Measurements from ENCODE around the gene CHD6. TPM values are rescaled to one million over a fixed set of nuclear protein-coding genes. Genes with fewer than 3 reads are reported as not detected.
A peak's percentile ranks its signal among the peaks of the same experiment; 100 is the strongest.

CHD6 gene
- total and polyA plus RNA-seq, 2 of the 13 experiments (the other 11 are each of a cell fraction or from before 2014, with no cell fraction given) = 14.4 to 52.0 TPM

DNA sequence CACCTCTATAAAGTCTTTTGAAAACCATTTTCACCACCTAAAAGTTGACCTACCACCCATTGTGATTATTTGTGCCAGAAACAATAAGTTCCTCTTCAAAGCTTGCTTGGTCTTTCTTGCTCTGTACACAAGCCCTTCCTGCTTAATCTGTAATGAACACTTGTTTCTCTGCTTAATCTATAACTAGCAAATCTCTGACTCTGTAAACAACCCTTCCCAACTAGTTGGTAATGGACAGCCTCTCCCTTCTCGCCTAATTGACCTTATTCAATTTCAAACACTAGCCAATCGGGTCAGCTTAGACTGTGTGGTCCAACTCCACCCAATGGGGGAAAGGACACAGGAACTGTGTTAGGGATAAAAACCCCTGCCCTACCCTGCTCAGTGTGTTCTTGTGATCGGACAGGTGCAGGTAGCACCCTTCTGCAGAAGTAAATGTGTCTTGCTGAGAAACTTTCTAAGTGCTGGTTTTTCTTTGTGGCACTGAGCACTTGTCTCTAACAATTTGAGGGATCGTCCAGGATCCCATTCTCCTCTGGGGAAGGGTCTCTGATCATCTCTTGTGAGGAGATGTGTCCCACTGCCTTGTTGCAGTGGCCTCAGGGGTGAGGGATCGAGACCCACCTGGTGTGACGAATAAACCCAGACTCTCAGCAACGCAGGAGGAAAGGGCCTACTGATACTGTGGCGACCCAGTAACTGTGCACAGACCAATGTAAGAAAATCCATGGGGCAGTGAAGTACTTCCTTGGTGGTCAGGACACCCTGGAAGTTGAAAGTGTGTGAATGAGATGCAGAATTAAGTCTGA is 23.5 kb downstream of the CHD6 start (continued):
- TF ChIP-seq, protein P1, sequence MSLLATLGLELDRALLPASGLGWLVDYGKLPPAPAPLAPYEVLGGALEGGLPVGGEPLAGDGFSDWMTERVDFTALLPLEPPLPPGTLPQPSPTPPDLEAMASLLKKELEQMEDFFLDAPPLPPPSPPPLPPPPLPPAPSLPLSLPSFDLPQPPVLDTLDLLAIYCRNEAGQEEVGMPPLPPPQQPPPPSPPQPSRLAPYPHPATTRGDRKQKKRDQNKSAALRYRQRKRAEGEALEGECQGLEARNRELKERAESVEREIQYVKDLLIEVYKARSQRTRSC (CRISPR knock-in tag; IDR thresholded peaks at IDR 0.05; ENCODE audit: low read depth) = no peak
- TF ChIP-seq ZNF317 (CRISPR knock-in tag; IDR thresholded peaks at IDR 0.05) = 0 out of 2 replicates have a peak, but pooled peaks have one; percentile 50
- TF ChIP-seq, protein P2, sequence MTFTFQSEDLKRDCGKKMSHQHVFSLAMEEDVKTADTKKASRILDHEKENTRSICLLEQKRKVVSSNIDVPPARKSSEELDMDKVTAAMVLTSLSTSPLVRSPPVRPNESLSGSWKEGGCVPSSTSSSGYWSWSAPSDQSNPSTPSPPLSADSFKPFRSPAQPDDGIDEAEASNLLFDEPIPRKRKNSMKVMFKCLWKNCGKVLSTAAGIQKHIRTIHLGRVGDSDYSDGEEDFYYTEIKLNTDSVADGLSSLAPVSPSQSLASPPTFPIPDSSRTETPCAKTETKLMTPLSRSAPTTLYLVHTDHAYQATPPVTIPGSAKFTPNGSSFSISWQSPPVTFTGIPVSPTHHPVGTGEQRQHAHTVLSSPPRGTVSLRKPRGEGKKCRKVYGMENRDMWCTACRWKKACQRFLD (CRISPR knock-in tag; IDR thresholded peaks at IDR 0.05; ENCODE audit: borderline replicate concordance) = no peak
- TF ChIP-seq GFI1 (CRISPR knock-in tag; IDR thresholded peaks at IDR 0.05; ENCODE audit: borderline replicate concordance) = peak; percentile 99
- no peak for TF ChIP-seq TEAD2 (CRISPR knock-in tag; IDR thresholded peaks at IDR 0.05)
- TF ChIP-seq HNF4A (CRISPR knock-in tag; IDR thresholded peaks at IDR 0.05) = peak; percentile 40; the same call in 1 of the 2 replicates
- no peak for TF ChIP-seq MZF1 (CRISPR knock-in tag; IDR thresholded peaks at IDR 0.05; ENCODE audit: borderline replicate concordance)
- no peak for TF ChIP-seq CBFB (CRISPR knock-in tag; IDR thresholded peaks at IDR 0.05)
- TF ChIP-seq ZNF333 (CRISPR knock-in tag; IDR thresholded peaks at IDR 0.05; ENCODE audit: borderline replicate concordance) = no peak
- TF ChIP-seq, protein P3, sequence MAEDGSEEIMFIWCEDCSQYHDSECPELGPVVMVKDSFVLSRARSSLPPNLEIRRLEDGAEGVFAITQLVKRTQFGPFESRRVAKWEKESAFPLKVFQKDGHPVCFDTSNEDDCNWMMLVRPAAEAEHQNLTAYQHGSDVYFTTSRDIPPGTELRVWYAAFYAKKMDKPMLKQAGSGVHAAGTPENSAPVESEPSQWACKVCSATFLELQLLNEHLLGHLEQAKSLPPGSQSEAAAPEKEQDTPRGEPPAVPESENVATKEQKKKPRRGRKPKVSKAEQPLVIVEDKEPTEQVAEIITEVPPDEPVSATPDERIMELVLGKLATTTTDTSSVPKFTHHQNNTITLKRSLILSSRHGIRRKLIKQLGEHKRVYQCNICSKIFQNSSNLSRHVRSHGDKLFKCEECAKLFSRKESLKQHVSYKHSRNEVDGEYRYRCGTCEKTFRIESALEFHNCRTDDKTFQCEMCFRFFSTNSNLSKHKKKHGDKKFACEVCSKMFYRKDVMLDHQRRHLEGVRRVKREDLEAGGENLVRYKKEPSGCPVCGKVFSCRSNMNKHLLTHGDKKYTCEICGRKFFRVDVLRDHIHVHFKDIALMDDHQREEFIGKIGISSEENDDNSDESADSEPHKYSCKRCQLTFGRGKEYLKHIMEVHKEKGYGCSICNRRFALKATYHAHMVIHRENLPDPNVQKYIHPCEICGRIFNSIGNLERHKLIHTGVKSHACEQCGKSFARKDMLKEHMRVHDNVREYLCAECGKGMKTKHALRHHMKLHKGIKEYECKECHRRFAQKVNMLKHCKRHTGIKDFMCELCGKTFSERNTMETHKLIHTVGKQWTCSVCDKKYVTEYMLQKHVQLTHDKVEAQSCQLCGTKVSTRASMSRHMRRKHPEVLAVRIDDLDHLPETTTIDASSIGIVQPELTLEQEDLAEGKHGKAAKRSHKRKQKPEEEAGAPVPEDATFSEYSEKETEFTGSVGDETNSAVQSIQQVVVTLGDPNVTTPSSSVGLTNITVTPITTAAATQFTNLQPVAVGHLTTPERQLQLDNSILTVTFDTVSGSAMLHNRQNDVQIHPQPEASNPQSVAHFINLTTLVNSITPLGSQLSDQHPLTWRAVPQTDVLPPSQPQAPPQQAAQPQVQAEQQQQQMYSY (CRISPR knock-in tag; IDR thresholded peaks at IDR 0.05) = no peak
- TF ChIP-seq STAT5B (CRISPR knock-in tag; IDR thresholded peaks at IDR 0.05) = no peak
- TF ChIP-seq ZNF564 (CRISPR knock-in tag; IDR thresholded peaks at IDR 0.05) = 0 out of 2 replicates have a peak, but pooled peaks have one; percentile 59
- TF ChIP-seq TCF7 (IDR thresholded peaks at IDR 0.05; ENCODE audit: low read depth) = peak; percentile 87
- TF ChIP-seq FOXC1 (CRISPR knock-in tag; IDR thresholded peaks at IDR 0.05; ENCODE audit: borderline replicate concordance) = no peak
- TF ChIP-seq ATF1 (CRISPR knock-in tag; IDR thresholded peaks at IDR 0.05) = peak; percentile 65; the same call in 1 of the 2 replicates
- no peak; the same call in 1 of the 2 replicates for TF ChIP-seq ZBTB20 (CRISPR knock-in tag; IDR thresholded peaks at IDR 0.05; ENCODE audit: borderline replicate concordance, low read depth)
- TF ChIP-seq, protein P4, sequence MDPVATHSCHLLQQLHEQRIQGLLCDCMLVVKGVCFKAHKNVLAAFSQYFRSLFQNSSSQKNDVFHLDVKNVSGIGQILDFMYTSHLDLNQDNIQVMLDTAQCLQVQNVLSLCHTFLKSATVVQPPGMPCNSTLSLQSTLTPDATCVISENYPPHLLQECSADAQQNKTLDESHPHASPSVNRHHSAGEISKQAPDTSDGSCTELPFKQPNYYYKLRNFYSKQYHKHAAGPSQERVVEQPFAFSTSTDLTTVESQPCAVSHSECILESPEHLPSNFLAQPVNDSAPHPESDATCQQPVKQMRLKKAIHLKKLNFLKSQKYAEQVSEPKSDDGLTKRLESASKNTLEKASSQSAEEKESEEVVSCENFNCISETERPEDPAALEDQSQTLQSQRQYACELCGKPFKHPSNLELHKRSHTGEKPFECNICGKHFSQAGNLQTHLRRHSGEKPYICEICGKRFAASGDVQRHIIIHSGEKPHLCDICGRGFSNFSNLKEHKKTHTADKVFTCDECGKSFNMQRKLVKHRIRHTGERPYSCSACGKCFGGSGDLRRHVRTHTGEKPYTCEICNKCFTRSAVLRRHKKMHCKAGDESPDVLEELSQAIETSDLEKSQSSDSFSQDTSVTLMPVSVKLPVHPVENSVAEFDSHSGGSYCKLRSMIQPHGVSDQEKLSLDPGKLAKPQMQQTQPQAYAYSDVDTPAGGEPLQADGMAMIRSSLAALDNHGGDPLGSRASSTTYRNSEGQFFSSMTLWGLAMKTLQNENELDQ (CRISPR knock-in tag; IDR thresholded peaks at IDR 0.05; ENCODE audit: borderline replicate concordance) = no peak
- TF ChIP-seq ZNF451 (CRISPR knock-in tag; IDR thresholded peaks at IDR 0.05) = no peak

All from HepG2 (cell line).